Suprapubic skin (tissue), 4 donors: ENCODE measurements around the gene CTAG1B. TPM values are rescaled to one million over a fixed set of nuclear protein-coding genes. Genes with fewer than 3 reads are reported as not detected.
"Not testable (repeated sequence)": the region's sequence is repeated elsewhere in the genome, so short reads cannot be mapped to it uniquely, and the experiment has no call there.

ENCODE experiments used
- DNase-seq, 2 donors: peaks; one replicate each; pipeline ENCODE4 v3.0.0-alpha.2; 2019; ENCODE audit warnings: low spot score in 2 of 2
- H3K27ac ChIP-seq: fragments of 200-600 bp; sonication (generic); one replicate; pipeline ENCODE4 v1.5.1; 2019
- H3K27me3 ChIP-seq: fragments of 200-600 bp; sonication (generic); one replicate; pipeline ENCODE4 v1.5.1; 2019
- H3K36me3 ChIP-seq: fragments of 200-600 bp; sonication (generic); one replicate; pipeline ENCODE4 v1.5.1; 2019
- H3K4me1 ChIP-seq: fragments of 200-600 bp; sonication (generic); one replicate; pipeline ENCODE4 v1.5.1; 2019
- H3K4me3 ChIP-seq: fragments of 200-600 bp; sonication (generic); one replicate; pipeline ENCODE4 v1.5.1; 2019; ENCODE audit warnings: mild to moderate bottlenecking
- H3K9me3 ChIP-seq: fragments of 200-600 bp; sonication (generic); one replicate; pipeline ENCODE4 v1.5.1; 2019
- EP300 ChIP-seq: sonication (generic); formaldehyde crosslinking; IDR thresholded peaks from one replicate; pipeline ENCODE4 v1.6.1; 2017; ENCODE audit warnings: antibody characterized with exemption
- POLR2A ChIP-seq, 2 donors: fragments of 450-650 bp; IDR thresholded peaks; one replicate each; pipeline ENCODE4 v1.6.1; 2017; ENCODE audit warnings: antibody characterized with exemption in 2 of 2, mild to moderate bottlenecking in 2 of 2, moderate library complexity in 2 of 2
- POLR2AphosphoS5 ChIP-seq, 3 donors: sonication (generic); formaldehyde crosslinking; IDR thresholded peaks; one replicate each; pipeline ENCODE4 v1.6.1; 2017; ENCODE audit warnings: antibody characterized with exemption in 3 of 3
- WGBS: methylation state at CpG from one replicate; pipeline ENCODE4 v1.1.5; 2018; 5-methylcytosine and 5-hydroxymethylcytosine counted together
- total RNA-seq, 4 donors: library from RNA; depleted of rRNA; stranded (reverse); fragments of >200 nt; gene quantifications; one replicate each; pipeline ENCODE4 v1.1.0, GENCODE V29; 2016
- TF ChIP-seq, protein P1 (sequence below), 2 donors: fragments of 200-600 bp in 1 of 2; fragments of 450-650 bp in 1 of 2; sonication (generic) in 1 of 2; IDR thresholded peaks; one replicate each; pipeline ENCODE4 v1.5.1; 2016 to 2019; ENCODE audit warnings: antibody characterized with exemption in 2 of 2, mild to moderate bottlenecking in 1 of 2, moderate library complexity in 1 of 2

CTAG1B gene
- total RNA-seq: not detected

DNA sequence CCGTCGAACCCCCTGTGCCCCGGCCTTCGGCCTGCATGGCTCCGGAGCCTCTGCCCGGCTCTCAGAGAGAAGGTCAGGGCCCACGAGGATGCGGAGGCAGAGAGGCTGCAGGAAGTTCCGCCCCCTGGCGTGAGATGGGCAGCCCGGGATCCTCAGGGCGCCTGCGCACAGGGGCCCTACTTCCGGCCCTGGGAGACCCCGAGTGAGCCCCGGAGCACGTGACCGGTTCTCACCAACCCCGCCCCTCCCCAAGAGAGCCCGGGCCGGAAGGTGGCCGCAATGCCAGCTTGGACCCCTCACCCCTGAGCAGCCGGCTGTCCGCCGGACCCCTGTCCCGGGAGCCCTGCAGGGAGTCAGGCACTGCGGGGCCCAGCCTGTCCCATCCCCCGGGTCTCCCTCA, at the start of gene CTAG1B:
Gene CTAG1B, minus strand, starts transcription at position 101 of the 400 bp plus-strand sequence. Its CDS starts 64 bp downstream, at position 37.
- not testable (repeated sequence) for H3K9me3 ChIP-seq, H3K4me3 ChIP-seq, H3K36me3 ChIP-seq, H3K4me1 ChIP-seq, H3K27me3 ChIP-seq, DNase-seq, H3K27ac ChIP-seq
- WGBS: no CpG with 5 or more reads among the region's 28 CpGs

DNA sequence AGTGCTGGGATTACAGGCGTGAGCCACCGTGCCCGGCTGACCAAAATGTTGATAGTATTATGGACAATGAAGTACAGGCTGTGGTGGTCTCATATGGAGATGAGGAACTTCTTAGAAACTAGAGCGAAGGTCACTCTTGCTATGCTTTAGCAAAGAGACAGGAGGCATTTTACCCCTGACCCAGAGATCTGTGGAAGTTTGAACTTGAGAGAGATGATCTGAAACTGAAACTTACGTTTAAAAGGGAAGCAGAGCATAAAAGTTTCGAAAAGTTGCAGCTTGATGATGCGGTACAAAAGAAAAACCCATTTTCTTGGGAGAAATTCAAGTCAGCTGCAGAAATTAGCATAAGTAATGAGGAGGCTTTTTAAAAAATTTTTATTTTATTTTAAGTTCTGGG, 42.8 kb upstream of the CTAG1B start:
- DNase-seq: no peak
- H3K9me3 ChIP-seq: no peaks in the 10 kb centered on the region
- no peaks in the 10 kb centered on the region for H3K36me3 ChIP-seq
- WGBS: 88% methylated on average over 7 of the region's 7 CpGs
- H3K27ac ChIP-seq: no peak overlapping the region
- H3K4me1 ChIP-seq: no peaks in the 10 kb centered on the region
- no peak overlapping the region for H3K4me3 ChIP-seq
- no peaks in the 10 kb centered on the region for H3K27me3 ChIP-seq
- TF ChIP-seq EP300 (no peak), POLR2AphosphoS5 (IDR thresholded peaks at IDR 0.05) (no peak), POLR2A (IDR thresholded peaks at IDR 0.05) (no peak)
- TF ChIP-seq, protein P1, sequence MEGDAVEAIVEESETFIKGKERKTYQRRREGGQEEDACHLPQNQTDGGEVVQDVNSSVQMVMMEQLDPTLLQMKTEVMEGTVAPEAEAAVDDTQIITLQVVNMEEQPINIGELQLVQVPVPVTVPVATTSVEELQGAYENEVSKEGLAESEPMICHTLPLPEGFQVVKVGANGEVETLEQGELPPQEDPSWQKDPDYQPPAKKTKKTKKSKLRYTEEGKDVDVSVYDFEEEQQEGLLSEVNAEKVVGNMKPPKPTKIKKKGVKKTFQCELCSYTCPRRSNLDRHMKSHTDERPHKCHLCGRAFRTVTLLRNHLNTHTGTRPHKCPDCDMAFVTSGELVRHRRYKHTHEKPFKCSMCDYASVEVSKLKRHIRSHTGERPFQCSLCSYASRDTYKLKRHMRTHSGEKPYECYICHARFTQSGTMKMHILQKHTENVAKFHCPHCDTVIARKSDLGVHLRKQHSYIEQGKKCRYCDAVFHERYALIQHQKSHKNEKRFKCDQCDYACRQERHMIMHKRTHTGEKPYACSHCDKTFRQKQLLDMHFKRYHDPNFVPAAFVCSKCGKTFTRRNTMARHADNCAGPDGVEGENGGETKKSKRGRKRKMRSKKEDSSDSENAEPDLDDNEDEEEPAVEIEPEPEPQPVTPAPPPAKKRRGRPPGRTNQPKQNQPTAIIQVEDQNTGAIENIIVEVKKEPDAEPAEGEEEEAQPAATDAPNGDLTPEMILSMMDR (IDR thresholded peaks at IDR 0.05): no peak

DNA sequence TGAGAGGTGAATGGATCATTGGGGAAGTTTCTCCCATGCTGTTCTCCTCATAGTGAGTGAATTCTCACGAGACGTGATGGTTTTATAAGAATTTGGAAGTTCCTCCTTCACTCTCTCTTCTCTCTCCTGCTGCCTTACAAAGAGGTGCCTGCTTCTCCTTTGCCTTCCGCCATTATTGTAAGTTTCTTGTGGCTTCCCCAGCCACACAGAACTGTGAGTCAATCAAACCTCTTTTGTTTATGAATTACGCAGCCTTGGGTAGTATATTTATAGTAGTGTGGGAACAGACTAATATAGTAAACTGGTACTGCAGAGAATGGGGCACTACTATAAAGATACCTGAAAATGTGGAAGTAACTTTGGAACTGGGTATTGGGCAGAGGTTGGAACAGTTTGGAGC, 42.1 kb upstream of the CTAG1B start:
- Histone ChIP-seq H3K9me3 (no peaks in the 10 kb centered on the region), H3K27ac (no peak overlapping the region), H3K27me3 (no peaks in the 10 kb centered on the region), H3K4me3 (no peak overlapping the region), H3K36me3 (no peaks in the 10 kb centered on the region), H3K4me1 (no peaks in the 10 kb centered on the region)
- DNase-seq: no peak
- 80% methylated on average over 4 of the region's 4 CpGs for WGBS
- TF ChIP-seq POLR2AphosphoS5 (IDR thresholded peaks at IDR 0.05) (no peak), EP300 (no peak), POLR2A (IDR thresholded peaks at IDR 0.05) (no peak)
- TF ChIP-seq, protein P1 (IDR thresholded peaks at IDR 0.05): no peak

DNA sequence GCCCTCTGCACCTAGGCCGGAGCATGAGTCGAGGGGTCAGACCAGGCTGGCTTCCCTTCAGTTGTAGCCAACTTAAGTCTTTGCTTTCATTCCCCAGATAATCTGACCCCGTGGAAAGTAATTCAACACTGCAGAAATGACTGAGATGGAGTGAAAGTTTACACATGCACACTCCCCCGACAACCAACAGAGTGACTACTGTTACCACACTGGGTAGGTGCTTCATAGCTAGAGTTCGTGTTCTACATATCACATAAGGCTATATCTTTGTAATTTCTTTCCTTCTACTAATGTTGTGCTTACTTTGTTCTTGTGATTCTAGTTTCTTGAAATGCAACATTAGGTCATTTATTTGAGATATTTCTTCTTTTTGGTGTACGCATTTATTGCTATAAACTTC, 41.5 kb upstream of the CTAG1B start:
- no peak overlapping the region for H3K27ac ChIP-seq
- TF ChIP-seq, protein P1 (IDR thresholded peaks at IDR 0.05): no peak
- TF ChIP-seq EP300 (no peak), POLR2AphosphoS5 (IDR thresholded peaks at IDR 0.05) (no peak), POLR2A (IDR thresholded peaks at IDR 0.05) (no peak)
- no peaks in the 10 kb centered on the region for H3K9me3 ChIP-seq
- H3K27me3 ChIP-seq: no peaks in the 10 kb centered on the region
- no peak for DNase-seq
- no peaks in the 10 kb centered on the region for H3K36me3 ChIP-seq
- 83% methylated on average over 6 of the region's 6 CpGs for whole genome bisulfite sequencing
- H3K4me3 ChIP-seq: no peak overlapping the region
- H3K4me1 ChIP-seq: no peaks in the 10 kb centered on the region

DNA sequence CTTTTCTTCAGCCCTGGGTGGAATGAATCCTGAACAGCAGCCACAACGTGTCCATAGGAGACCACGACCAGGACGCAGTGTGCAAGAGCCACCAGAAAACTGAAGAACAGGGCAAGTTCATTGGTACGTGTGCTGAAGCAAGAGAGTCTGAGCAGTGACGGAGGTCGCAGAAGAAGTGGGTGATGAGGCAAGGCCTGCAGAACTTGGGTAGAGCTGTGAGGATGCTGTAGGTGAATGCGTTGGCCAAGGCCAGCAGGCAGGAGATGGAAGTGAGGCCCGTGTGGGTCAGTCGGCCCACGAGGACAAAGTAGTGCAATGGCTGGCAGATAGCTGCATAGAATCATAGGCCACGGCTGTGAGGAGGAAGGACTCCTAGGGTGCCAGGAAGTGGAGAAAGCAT, 39.9 kb upstream of the CTAG1B start:
- no peaks in the 10 kb centered on the region for H3K9me3 ChIP-seq
- H3K27me3 ChIP-seq: no peaks in the 10 kb centered on the region
- DNase-seq: no peak
- no peak overlapping the region for H3K4me3 ChIP-seq
- H3K27ac ChIP-seq: no peak overlapping the region
- WGBS: 92% methylated on average over 11 of the region's 11 CpGs
- H3K36me3 ChIP-seq: no peaks in the 10 kb centered on the region
- TF ChIP-seq POLR2A (IDR thresholded peaks at IDR 0.05): no peak
- no peak for TF ChIP-seq EP300
- TF ChIP-seq POLR2AphosphoS5 (IDR thresholded peaks at IDR 0.05): no peak
- TF ChIP-seq, protein P1 (IDR thresholded peaks at IDR 0.05): no peak
- H3K4me1 ChIP-seq: no peaks in the 10 kb centered on the region

DNA sequence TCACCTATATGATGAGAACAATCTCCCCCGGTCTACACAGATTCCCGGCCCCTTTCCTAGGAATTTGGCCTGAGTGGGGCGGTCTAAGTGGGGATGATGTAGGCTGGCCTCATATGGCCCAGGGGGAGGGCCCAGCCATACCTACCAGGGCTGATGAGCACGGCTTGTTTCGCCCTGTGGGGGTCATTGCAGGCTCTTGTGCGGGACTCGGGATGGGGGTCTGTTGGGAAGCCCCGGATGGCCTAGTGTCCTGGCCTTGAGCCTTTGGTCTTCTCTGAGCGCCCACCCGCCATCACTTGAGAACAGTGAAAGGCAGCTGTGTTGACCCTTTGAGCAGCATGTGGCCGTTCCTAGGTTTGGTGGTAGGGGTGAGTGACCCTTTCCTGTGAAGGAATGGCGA, 39.1 kb upstream of the CTAG1B start:
- 90% methylated on average over 10 of the region's 12 CpGs for WGBS
- DNase-seq: no peak
- Histone ChIP-seq H3K4me3 (no peak overlapping the region), H3K36me3 (no peaks in the 10 kb centered on the region), H3K9me3 (no peaks in the 10 kb centered on the region), H3K27me3 (no peaks in the 10 kb centered on the region), H3K27ac (no peak overlapping the region), H3K4me1 (no peaks in the 10 kb centered on the region)
- TF ChIP-seq EP300: no peak
- no peak for TF ChIP-seq POLR2A (IDR thresholded peaks at IDR 0.05)
- TF ChIP-seq, protein P1 (IDR thresholded peaks at IDR 0.05): no peak
- no peak for TF ChIP-seq POLR2AphosphoS5 (IDR thresholded peaks at IDR 0.05)
